Kidney (tissue), 14 donors: ENCODE data around the gene ELOVL1. TPM values are rescaled to one million over a fixed set of nuclear protein-coding genes. Genes with fewer than 3 reads are reported as not detected.

Experiments
- DNase-seq, 5 donors: peaks; one replicate each; pipeline ENCODE4 v3.0.0-alpha.2; 2013 to 2020
- FAIRE-seq: peaks from 2 replicates; lab custom pipeline; 2012; peaks lifted over from hg19 to GRCh38; lab: Jason Lieb, UNC
- H3K27ac ChIP-seq, 2 donors: one replicate each; pipeline ENCODE4 v1.7.0; 2013; ENCODE audit warnings: low read depth in 2 of 2, low read length in 2 of 2, inconsistent platforms in 1 of 2
- H3K27me3 ChIP-seq: one replicate; pipeline ENCODE4 v1.7.1; 2013; ENCODE audit warnings: low read length, inconsistent platforms; ENCODE audit not compliant: control insufficient read depth, insufficient read depth
- H3K36me3 ChIP-seq, 3 donors: one replicate each; pipeline versions ENCODE4 v1.7.0 to v1.7.1; 2013; ENCODE audit warnings: low read length in 3 of 3, control low read depth in 1 of 3, inconsistent platforms in 1 of 3; ENCODE audit not compliant: insufficient read depth in 3 of 3, control insufficient read depth in 2 of 3
- H3K4me1 ChIP-seq, 3 donors: one replicate each; pipeline versions ENCODE4 v1.7.0 to v1.7.1; 2013; ENCODE audit warnings: low read length in 3 of 3, inconsistent platforms in 1 of 3, low read depth in 1 of 3; ENCODE audit not compliant: control insufficient read depth in 2 of 3, insufficient read depth in 2 of 3
- H3K4me3 ChIP-seq, 3 donors: one replicate each; pipeline versions ENCODE4 v1.7.0 to v1.8.1; 2013; ENCODE audit warnings: low read length in 3 of 3, control low read depth in 1 of 3, inconsistent platforms in 1 of 3
- H3K9ac ChIP-seq, 3 donors: one replicate each; pipeline versions ENCODE4 v1.7.0 to v1.7.1; 2013; ENCODE audit warnings: low read length in 3 of 3, control low read depth in 1 of 3, inconsistent platforms in 1 of 3
- H3K9me3 ChIP-seq, 3 donors: one replicate each; pipeline versions ENCODE4 v1.7.0 to v1.7.1; 2013; ENCODE audit warnings: low read length in 3 of 3, control low read depth in 1 of 3, inconsistent platforms in 1 of 3; ENCODE audit not compliant: control insufficient read depth in 2 of 3, insufficient read depth in 1 of 3
- CTCF ChIP-seq: IDR thresholded peaks from 3 replicates; pipeline ENCODE4 v1.5.1; 2012; ENCODE audit warnings: mild to moderate bottlenecking, moderate library complexity, borderline replicate concordance; ENCODE audit not compliant: insufficient read depth; ENCODE audit errors: extremely low read depth
- intact Hi-C: fragments of 100-400 bp; cut with DNase I; formaldehyde crosslinking; loops from one replicate; pipeline ENCODE4 v1.11.1; 2022
- polyA plus RNA-seq: library from polyadenylated mRNA; stranded (reverse); fragments of 350-450 nt; fragmentation: Illumina TruSeq; extraction: RNeasy Lipid Tissue Mini Kit (QIAGEN cat#74804); gene quantifications from one replicate; pipeline ENCODE4 v1.2.3, GENCODE V29; 2014; ENCODE audit warnings: low read depth, low replicate concordance; ENCODE audit not compliant: insufficient read depth
- total RNA-seq: library from RNA; stranded (reverse); fragmentation: NEBNext Ultra II Directional; extraction: Animal tissue kit (Norgen Biotek cat#: 25700); gene quantifications from one replicate; pipeline ENCODE4 v1.2.1, GENCODE V29; 2021
- donor health status: control.
- donor health status: control.
- donor health status: control.
- donor health status: control.
- donor health status: control.
- donor health status: DM: yes; HTN: yes; CAD: no.
- donor health status: Normal renal cell carcinoma (clear cell type).

The ELOVL1 gene
- total and polyA plus RNA-seq, 2 donors from 2014 or later, result 85.1 to 86.0 TPM

- no peak for TF ChIP-seq CTCF
- no peak overlapping the region for H3K4me3 ChIP-seq
- no peaks in the 10 kb centered on the region for H3K27me3 ChIP-seq
- H3K27ac ChIP-seq, result no peak overlapping the region
- no peak for FAIRE-seq
- peak in 1 of 5 donors; percentile 13 for DNase-seq
- intact Hi-C loops, result no loop called here
- H3K9ac ChIP-seq, result no peak overlapping the region
- H3K9me3 ChIP-seq, result peaks cover 0 to 5% (median 0%) of the 10 kb centered on the region in 3 donors
- no peaks in the 10 kb centered on the region for H3K36me3 ChIP-seq
- peaks cover 0 to 5% (median 0%) of the 10 kb centered on the region in 3 donors for H3K4me1 ChIP-seq
Observed at GRCh38 chr1:43322506-43322905, 45.3 kb downstream of the ELOVL1 start.

- DNase-seq (no peak), FAIRE-seq (no peak)
- peaks cover 0 to 5% (median 0%) of the 10 kb centered on the region in 3 donors for H3K4me1 ChIP-seq
- H3K36me3 ChIP-seq, result no peaks in the 10 kb centered on the region
- H3K9me3 ChIP-seq, result peaks cover 0 to 5% (median 0%) of the 10 kb centered on the region in 3 donors
- no peak for TF ChIP-seq CTCF
- intact Hi-C loops, result no loop called here
- no peak overlapping the region for H3K27ac ChIP-seq
- H3K27me3 ChIP-seq, result no peaks in the 10 kb centered on the region
- no peak overlapping the region for H3K4me3 ChIP-seq
- H3K9ac ChIP-seq, result no peak overlapping the region
Observed at GRCh38 chr1:43321331-43321891, 46.4 kb downstream of the ELOVL1 start.

- intact Hi-C loops, result no loop called here
- no peaks in the 10 kb centered on the region for H3K27me3 ChIP-seq
- no peak overlapping the region for H3K4me3 ChIP-seq
- peaks cover 0 to 5% (median 0%) of the 10 kb centered on the region in 3 donors for H3K4me1 ChIP-seq
- no peaks in the 10 kb centered on the region for H3K9me3 ChIP-seq
- FAIRE-seq (no peak), DNase-seq (peak in 1 of 5 donors; percentile 22)
- no peaks in the 10 kb centered on the region for H3K36me3 ChIP-seq
- no peak for TF ChIP-seq CTCF
- no peak overlapping the region for H3K9ac ChIP-seq
- no peak overlapping the region for H3K27ac ChIP-seq
Observed at GRCh38 chr1:43319766-43320165, 48.0 kb downstream of the ELOVL1 start.
